HAP-1 (cell line): ENCODE results near the gene TMEM154.

Experiments
- DNase-seq, 2 experiments: peaks; one replicate each; pipeline ENCODE4 v3.0.0-alpha.2; 2016 to 2020; ENCODE audit warnings: low spot score in 2 of 2
- H3K27me3 ChIP-seq: fragments of 250-450 bp; sonication (Bioruptor Pico); 2 replicates; pipeline ENCODE4 v1.5.1; 2020; ENCODE audit warnings: low read depth, mild to moderate bottlenecking, moderate library complexity
- H3K36me3 ChIP-seq: fragments of 250-450 bp; sonication (Bioruptor Pico); replicated peaks from 2 replicates; pipeline ENCODE4 v1.5.1; 2020; ENCODE audit warnings: mild to moderate bottlenecking
- H3K4me1 ChIP-seq: fragments of 250-450 bp; sonication (Bioruptor Pico); 2 replicates; pipeline ENCODE4 v1.5.1; 2020; ENCODE audit warnings: mild to moderate bottlenecking
- H3K4me3 ChIP-seq: fragments of 250-450 bp; sonication (Bioruptor Pico); 2 replicates; pipeline ENCODE4 v1.5.1; 2020; ENCODE audit warnings: mild to moderate bottlenecking, moderate library complexity
- H3K9me3 ChIP-seq: fragments of 250-450 bp; sonication (Bioruptor Pico); 2 replicates; pipeline ENCODE4 v1.5.1; 2020; ENCODE audit warnings: mild to moderate bottlenecking, moderate library complexity
- in situ Hi-C: fragments of 300-500 bp; cut with MboI; formaldehyde crosslinking; loops from 3 replicates; pipeline ENCODE4 v1.14.3; 2020; ENCODE audit warnings: low sequenced_read_pairs, inconsistent platforms, mixed read lengths

The TMEM154 gene

DNA sequence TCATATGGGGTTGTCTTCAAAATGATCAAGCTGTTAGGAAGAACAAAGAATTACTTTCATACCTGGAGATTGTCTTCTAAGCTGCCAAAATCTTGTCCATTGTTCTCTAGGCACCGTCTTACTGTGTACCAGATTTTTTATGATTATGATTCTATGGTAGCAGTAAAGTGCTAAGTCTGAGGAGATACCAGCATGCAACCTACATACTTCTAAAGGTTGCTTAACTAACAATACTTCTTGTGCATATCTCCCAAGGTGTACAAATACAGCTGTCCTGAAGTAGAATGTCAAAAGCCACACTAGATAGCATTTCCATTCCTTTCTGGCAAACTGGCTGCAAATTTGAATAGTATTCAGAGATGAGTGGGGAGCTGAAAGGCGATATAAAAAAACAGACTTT, 81.3 kb downstream of the TMEM154 start:
- H3K4me3 ChIP-seq, result no peak overlapping the region
- no peaks in the 10 kb centered on the region for H3K36me3 ChIP-seq
- DNase-seq, result no peak
- H3K9me3 ChIP-seq, result no peaks in the 10 kb centered on the region
- in situ Hi-C loops, result no loop called here
- H3K27me3 ChIP-seq, result no peaks in the 10 kb centered on the region
- peaks cover 13% of the 10 kb centered on the region for H3K4me1 ChIP-seq

DNA sequence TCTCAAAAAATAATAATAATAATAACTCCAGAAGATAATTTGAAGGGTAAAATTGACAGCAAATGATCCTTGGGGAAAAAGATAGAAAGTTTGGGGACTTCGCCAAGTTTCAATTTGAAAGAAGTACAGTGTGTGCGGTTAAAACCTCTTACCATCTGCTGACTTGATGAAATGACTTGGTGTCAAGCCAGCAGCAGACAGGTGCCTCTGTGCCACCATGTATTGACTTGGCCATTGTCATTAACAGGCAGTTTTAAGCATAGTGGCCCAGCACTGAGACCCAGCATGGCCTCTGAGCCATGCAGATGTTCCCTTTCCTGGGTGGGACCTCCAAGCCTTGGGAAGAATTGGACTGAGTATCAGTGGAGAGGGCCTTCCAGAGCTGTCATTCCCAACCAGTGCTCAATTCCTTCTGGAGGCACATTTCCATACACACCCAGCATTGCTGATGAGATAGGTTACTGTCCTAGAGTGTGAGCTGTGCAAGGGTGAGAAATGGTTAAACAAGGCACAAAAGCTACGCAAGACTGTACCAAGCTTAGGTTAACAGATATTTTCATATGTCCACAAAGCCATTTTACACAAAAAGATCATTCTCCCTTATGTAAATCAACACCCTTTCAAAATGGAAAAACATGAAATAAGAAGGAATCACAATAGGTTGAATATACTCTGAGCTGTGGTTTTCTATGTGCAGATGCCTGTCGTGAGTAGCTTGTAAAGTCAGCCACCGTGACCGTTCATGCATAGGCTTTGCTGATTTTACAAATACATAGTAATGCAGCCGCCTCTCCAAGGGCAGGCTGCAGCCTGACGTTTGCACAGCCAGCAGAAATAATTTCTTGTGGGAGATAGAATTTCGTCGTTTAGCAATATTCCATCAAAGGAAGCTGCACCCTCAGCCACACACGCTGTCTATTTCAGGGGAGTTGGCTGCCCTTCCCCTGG, 84.5 kb downstream of the TMEM154 start:
- in situ Hi-C loops, result no loop called here
- peak; percentile 69 to 70 for DNase-seq
- no peak overlapping the region for H3K4me3 ChIP-seq
- no peaks in the 10 kb centered on the region for H3K36me3 ChIP-seq
- no peaks in the 10 kb centered on the region for H3K9me3 ChIP-seq
- no peaks in the 10 kb centered on the region for H3K27me3 ChIP-seq
- peaks cover 17% of the 10 kb centered on the region for H3K4me1 ChIP-seq

DNA sequence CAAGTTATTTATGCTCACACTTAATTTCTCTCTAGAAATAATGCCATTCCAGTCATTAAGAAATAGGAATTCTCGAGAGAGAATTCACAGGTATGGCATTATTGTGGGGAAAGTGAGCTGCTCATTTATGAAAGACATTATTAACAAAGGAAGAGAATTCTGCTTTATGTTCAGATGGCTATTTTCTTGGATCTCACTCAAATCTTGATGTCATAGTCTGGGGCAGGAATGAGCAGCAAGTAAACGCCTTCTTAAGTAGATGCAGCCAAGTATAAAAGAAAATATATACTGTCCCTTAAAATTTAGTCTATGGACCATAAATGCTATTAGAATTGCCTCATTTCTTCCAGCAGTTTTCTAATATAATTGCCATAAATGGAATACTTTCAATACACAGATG, 85.7 kb downstream of the TMEM154 start:
- Histone ChIP-seq H3K9me3 (no peaks in the 10 kb centered on the region), H3K27me3 (no peaks in the 10 kb centered on the region), H3K4me1 (peaks cover 19% of the 10 kb centered on the region), H3K36me3 (no peaks in the 10 kb centered on the region), H3K4me3 (no peak overlapping the region)
- in situ Hi-C loops, result no loop called here
- DNase-seq, result no peak

DNA sequence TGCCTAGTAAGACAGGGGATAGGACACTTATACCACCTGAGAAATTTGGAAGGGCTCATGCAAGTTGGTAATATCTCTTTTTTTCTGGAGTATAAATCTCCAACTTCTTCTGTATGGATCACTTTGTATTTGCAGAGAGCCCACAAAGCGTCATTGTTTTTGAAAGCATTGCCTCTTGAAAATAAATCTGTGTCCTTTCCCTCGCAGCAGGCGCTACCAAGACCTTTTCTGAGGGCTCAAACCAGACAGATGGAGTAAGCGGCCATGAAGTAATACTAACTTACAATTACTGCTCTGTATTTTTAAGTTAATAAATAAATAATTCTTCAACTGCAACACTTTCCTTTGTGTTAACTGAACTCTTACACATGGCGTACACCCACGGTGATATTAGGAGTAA, 87.9 kb downstream of the TMEM154 start:
- Histone ChIP-seq H3K9me3 (no peaks in the 10 kb centered on the region), H3K36me3 (no peaks in the 10 kb centered on the region), H3K4me3 (no peak overlapping the region), H3K27me3 (no peaks in the 10 kb centered on the region), H3K4me1 (peaks cover 19% of the 10 kb centered on the region)
- in situ Hi-C loops, result no loop called here
- DNase-seq, result no peak

DNA sequence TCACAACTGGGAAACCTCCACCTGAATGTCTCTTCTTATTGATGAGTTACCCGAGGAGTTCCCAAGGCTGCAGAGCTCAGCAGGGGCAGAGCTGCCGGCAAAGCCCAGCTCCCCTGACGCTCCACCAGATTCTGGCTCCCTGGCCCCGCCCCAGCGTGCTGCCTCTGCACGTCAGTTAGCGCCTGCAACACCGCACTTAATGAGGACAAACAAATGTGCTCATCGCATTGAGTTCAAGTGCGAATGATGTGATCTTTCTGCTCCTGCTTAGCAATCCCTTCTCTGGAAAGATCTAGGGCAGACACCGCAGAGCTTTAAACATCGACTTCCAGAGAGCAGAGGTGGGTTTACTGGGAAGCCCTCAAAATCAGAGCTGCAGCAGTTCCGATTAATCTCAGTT, 88.4 kb downstream of the TMEM154 start:
- Histone ChIP-seq H3K36me3 (no peaks in the 10 kb centered on the region), H3K9me3 (no peaks in the 10 kb centered on the region), H3K4me1 (peaks cover 19% of the 10 kb centered on the region), H3K4me3 (no peak overlapping the region), H3K27me3 (no peaks in the 10 kb centered on the region)
- peak in 1 of 2 experiments; percentile 43 for DNase-seq
- in situ Hi-C loops, result no loop called here

DNA sequence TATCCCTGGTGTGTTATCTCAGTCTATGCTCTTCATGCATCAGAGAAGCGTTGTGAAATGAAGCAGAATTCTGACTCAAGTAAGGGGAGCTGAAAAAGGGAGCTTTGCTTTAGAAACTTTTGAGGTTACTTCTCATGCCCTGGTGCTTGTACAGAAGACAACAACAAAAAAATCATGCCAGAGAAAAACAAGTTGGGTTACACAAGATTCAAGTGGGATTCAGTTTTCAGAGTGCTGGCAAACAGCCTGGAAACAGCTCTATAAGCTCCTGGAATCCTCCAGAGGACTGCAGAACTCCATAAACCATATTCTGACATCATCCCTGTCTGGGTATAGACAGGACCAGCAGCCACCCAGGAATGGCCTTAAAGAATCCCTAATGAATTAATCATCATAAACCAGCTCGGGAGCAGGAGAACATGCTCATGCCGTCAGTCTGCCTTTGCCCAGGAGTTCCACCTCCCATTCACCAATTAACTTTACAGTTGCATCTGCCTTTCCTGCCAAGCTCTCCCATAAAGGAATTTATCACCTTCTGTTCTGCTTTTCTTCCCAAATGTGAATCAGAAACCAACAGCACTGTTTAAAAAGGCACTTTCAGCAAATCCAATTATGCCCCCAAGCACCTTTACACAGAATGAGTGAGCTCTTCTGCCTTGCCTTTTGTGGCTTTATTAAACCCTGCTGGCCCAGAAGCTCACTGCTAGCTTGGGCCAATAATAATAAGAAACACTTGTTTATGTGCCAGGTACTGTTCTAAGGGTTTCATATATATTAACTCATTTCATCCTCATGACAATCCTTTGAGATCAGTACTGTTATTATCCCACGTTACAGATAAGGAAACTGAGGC, 89.4 kb downstream of the TMEM154 start:
- peaks cover 11% of the 10 kb centered on the region; the same call in 1 of the 2 replicates for H3K4me1 ChIP-seq
- in situ Hi-C loops, result no loop called here
- DNase-seq, result peak in 1 of 2 experiments; percentile 34
- no peaks in the 10 kb centered on the region for H3K27me3 ChIP-seq
- no peak overlapping the region for H3K4me3 ChIP-seq
- H3K9me3 ChIP-seq, result no peaks in the 10 kb centered on the region
- no peaks in the 10 kb centered on the region for H3K36me3 ChIP-seq

DNA sequence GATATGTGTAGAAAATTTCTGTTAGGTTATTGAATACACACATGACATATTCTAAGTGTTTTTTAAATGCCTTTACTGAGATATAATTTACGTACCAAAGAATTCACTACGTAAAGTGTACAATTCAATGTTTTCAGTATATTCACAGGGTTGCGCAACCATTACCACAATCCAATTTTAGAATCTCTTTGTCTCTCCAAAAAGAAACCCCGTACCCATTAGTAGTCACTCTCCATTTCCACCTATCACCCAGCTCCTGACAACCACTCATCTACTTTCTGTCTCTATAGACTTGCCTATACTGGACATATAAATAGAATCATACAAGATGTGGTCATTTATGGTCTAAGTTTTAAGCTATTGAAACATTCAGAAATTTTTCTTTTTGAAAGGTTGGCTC, 90.9 kb downstream of the TMEM154 start:
- Histone ChIP-seq H3K9me3 (no peaks in the 10 kb centered on the region), H3K4me1 (peaks cover 6% of the 10 kb centered on the region; the same call in 1 of the 2 replicates), H3K4me3 (no peak overlapping the region), H3K27me3 (no peaks in the 10 kb centered on the region), H3K36me3 (no peaks in the 10 kb centered on the region)
- no peak for DNase-seq
- in situ Hi-C loops, result no loop called here

DNA sequence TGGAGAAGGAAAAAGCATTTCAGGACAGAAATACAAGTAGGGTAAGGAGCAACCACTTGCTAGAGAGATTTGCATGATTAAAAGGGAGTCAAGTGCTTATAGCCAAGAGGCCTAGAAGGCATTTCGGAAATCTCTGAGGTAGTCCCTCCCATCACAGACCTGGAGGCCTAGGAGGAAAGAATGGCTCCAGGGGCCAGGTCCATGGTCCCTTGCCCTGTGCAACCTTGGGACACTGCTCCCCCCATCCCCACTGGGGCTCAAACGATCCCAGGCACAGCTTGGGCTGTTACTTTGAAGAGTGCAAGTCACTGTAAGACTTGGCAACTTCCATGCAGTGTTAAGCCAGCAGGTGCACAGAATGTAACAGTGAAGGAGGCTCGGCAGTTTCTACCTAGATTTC, 92.7 kb downstream of the TMEM154 start:
- Histone ChIP-seq H3K4me3 (no peak overlapping the region), H3K4me1 (peaks cover 6% of the 10 kb centered on the region; the same call in 1 of the 2 replicates), H3K36me3 (no peaks in the 10 kb centered on the region), H3K27me3 (no peaks in the 10 kb centered on the region), H3K9me3 (no peaks in the 10 kb centered on the region)
- in situ Hi-C loops, result no loop called here
- DNase-seq, result no peak

DNA sequence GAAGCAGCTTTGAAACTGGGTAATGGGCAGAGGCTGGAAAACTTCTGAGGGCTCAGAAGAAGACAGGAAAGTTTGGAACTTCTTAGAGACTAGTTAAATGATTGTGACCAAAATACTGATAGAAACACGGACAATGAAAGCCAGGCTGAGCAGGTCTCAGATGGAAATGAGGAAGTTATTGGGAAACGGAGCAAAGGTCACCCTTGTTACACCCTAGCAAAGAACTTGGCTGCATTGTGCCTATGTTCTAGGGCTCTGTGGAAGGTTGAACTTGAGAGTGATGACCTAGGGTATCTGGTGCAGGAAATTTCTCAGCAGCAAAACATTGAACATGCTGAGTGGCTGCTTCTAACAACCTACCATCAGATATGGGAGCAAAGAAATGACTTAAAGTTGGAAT, 93.1 kb downstream of the TMEM154 start:
- no peak for DNase-seq
- no peaks in the 10 kb centered on the region for H3K36me3 ChIP-seq
- no peaks in the 10 kb centered on the region for H3K27me3 ChIP-seq
- in situ Hi-C loops, result no loop called here
- peaks cover 6% of the 10 kb centered on the region; the same call in 1 of the 2 replicates for H3K4me1 ChIP-seq
- H3K4me3 ChIP-seq, result no peak overlapping the region
- H3K9me3 ChIP-seq, result no peaks in the 10 kb centered on the region

DNA sequence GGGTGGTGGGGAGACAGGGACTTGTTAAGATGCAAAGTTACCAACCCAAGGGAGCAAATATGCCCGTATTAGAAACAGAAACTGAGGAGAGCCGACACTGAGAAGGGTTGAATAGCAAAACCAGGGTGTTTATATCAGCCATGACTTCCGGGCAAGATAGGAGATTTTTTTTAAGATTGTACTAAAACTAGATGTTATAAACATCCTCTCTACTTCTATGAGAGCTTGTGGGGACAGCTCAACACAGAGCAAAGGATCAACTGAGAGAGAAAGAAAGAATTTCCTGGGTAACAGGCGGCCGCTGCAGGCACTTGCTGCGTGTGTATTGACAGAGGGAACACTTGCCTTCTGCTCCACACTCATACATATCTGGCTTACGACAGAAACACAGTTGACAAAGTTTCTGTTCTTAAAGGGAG, 94.8 kb downstream of the TMEM154 start:
- no peak for DNase-seq
- Histone ChIP-seq H3K4me1 (peaks cover under 1% of the 10 kb centered on the region; the same call in 1 of the 2 replicates), H3K27me3 (no peaks in the 10 kb centered on the region), H3K4me3 (no peak overlapping the region), H3K36me3 (no peaks in the 10 kb centered on the region), H3K9me3 (no peaks in the 10 kb centered on the region)
- in situ Hi-C loops, result no loop called here

DNA sequence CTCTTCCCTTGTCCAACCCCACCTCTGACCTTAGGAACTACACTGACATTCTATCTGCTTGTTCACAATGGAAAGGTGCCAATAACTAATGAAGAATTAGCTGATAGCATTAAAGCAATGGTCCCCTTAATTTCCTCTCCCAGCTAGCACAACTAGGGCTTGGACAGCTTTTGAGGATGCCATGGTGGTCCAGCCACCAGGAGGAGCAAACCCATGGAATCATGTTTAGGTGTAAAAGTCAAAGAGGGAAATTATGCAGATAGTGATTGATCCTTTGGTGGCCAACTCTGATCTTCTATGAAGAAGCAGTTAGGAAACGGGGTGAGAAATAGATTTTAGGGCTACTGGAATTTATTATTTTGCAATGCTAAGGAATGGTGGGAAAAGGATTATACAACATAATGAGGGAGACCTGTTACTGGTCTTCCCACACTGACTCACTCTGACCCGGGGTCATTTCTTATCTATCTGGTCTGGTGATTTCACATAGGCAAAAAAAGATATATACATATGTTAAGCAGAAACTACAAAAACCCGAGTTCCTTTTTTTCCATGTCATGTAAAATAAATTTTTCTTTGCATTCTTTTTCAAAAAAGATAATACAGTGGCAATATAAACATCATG, 98.1 kb downstream of the TMEM154 start:
- Histone ChIP-seq H3K27me3 (0 out of 2 replicates have a peak, but pooled peaks cover 3% of the 10 kb centered on the region), H3K4me3 (no peak overlapping the region), H3K36me3 (no peaks in the 10 kb centered on the region), H3K9me3 (no peaks in the 10 kb centered on the region), H3K4me1 (no peaks in the 10 kb centered on the region)
- in situ Hi-C loops, result no loop called here
- no peak for DNase-seq

DNA sequence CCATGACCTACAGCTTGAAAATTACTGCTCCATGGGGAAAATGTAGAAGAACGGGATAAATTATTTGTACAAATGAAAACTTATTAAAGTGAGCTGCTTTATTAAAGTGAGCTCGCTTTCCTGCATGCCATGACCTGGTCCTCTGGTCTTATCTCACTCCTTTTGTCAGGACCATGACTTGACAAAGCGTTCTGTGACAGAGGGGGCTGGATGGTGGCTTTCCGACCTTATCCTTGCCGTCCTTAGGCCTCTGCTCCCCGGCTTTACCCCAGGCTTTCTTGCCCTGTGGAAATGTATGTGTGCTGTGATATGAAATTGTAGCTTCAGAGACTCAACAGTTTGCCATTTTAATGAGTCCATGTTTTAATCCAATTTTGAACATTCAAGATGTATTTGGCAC, 99.9 kb downstream of the TMEM154 start:
- H3K4me1 ChIP-seq, result no peaks in the 10 kb centered on the region
- H3K4me3 ChIP-seq, result no peak overlapping the region
- 0 out of 2 replicates have a peak, but pooled peaks cover 3% of the 10 kb centered on the region for H3K27me3 ChIP-seq
- in situ Hi-C loops, result no loop called here
- no peaks in the 10 kb centered on the region for H3K9me3 ChIP-seq
- no peak for DNase-seq
- no peaks in the 10 kb centered on the region for H3K36me3 ChIP-seq

DNA sequence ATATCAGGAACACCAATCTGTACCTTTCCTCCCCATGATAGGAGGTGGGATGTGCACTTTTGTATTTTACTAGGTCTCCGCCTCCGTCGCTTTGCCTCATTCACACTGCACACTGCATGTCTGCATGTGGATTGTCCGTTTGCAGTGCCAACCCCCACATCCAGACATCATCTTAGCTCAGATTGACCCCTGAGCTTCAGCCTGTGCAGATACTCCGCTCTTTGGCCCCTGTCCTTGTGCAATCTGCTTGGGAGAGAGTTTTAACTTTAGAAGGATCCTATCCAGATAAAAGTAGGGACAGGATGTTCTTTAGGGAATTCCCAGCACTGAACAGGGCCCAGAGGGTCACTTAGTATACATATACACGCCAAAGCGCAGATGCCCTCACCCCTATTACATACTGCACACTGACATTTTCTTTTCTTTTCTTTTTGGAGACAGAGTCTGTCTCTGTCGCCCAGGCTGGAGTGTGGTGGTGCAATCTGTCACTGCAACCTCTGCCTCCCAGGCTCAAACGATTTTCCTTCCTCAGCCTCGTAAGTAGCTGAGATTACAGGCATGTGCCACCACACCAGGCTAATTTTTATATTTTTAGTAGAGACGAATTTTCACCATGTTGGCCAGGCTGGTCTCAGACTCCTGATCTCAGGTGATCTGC, 100.6 kb downstream of the TMEM154 start:
- H3K27me3 ChIP-seq, result 0 out of 2 replicates have a peak, but pooled peaks cover 3% of the 10 kb centered on the region
- in situ Hi-C loops, result no loop called here
- H3K4me3 ChIP-seq, result no peak overlapping the region
- H3K9me3 ChIP-seq, result no peaks in the 10 kb centered on the region
- H3K4me1 ChIP-seq, result no peaks in the 10 kb centered on the region
- no peaks in the 10 kb centered on the region for H3K36me3 ChIP-seq
- DNase-seq, result no peak
